Glutamatergic neuron (in vitro differentiated cells): ENCODE data around the gene KCNIP1. TPM values are rescaled to one million over a fixed set of nuclear protein-coding genes. Genes with fewer than 3 reads are reported as not detected.

ENCODE experiments used
- DNase-seq: peaks from one replicate; pipeline ENCODE4 v3.0.0; 2022
- H3K27ac Mint-ChIP-seq: one replicate; pipeline ENCODE4 v1.8.0; 2020; ENCODE audit warnings: mild to moderate bottlenecking, mixed read lengths, inconsistent platforms; ENCODE audit not compliant: unreplicated experiment
- H3K27me3 Mint-ChIP-seq: one replicate; pipeline ENCODE4 v1.8.0; 2020; ENCODE audit warnings: mild to moderate bottlenecking, moderate library complexity, mixed read lengths, inconsistent platforms; ENCODE audit not compliant: unreplicated experiment
- H3K36me3 Mint-ChIP-seq: one replicate; pipeline ENCODE4 v1.8.0; 2020; ENCODE audit warnings: mild to moderate bottlenecking, mixed read lengths, inconsistent platforms; ENCODE audit not compliant: unreplicated experiment
- H3K4me1 Mint-ChIP-seq: one replicate; pipeline ENCODE4 v1.8.0; 2020; ENCODE audit warnings: mild to moderate bottlenecking, low read depth, mixed read lengths, inconsistent platforms; ENCODE audit not compliant: unreplicated experiment
- H3K4me3 Mint-ChIP-seq: one replicate; pipeline ENCODE4 v1.8.0; 2020; ENCODE audit warnings: mild to moderate bottlenecking, mixed read lengths, inconsistent platforms; ENCODE audit not compliant: unreplicated experiment
- H3K9me3 Mint-ChIP-seq: one replicate; pipeline ENCODE4 v1.8.0; 2020; ENCODE audit warnings: mild to moderate bottlenecking, moderate library complexity, mixed read lengths, inconsistent platforms; ENCODE audit not compliant: unreplicated experiment
- CTCF ChIP-seq: fragments of 200-600 bp; sonication (generic); IDR thresholded peaks from one replicate; pipeline ENCODE4 v1.5.0; 2021; ENCODE audit not compliant: partially characterized antibody, unreplicated experiment
- total RNA-seq: library from RNA; stranded (reverse); fragmentation: NEBNext Ultra II Directional; extraction: Animal tissue kit (Norgen Biotek cat#: 25700); gene quantifications from one replicate; pipeline ENCODE4 v1.2.1, GENCODE V29; 2021; ENCODE audit not compliant: unreplicated experiment

The KCNIP1 gene
- total RNA-seq, 1 donor from 2014 or later, result 0.47 TPM

- no peak for TF ChIP-seq CTCF
- H3K27ac Mint-ChIP-seq, result no peak overlapping the region
- peaks cover 2% of the 10 kb centered on the region for H3K9me3 Mint-ChIP-seq
- no peak overlapping the region for H3K4me3 Mint-ChIP-seq
- peaks cover 2% of the 10 kb centered on the region for H3K27me3 Mint-ChIP-seq
- H3K4me1 Mint-ChIP-seq, result no peaks in the 10 kb centered on the region
- H3K36me3 Mint-ChIP-seq, result no peaks in the 10 kb centered on the region
- DNase-seq, result no peak
Observed at GRCh38 chr5:170471551-170472178, 32.2 kb upstream of the KCNIP1 start.

GRCh38 chr5:170473642-170474041 is 30.2 kb upstream of the KCNIP1 start:
- Mint-ChIP-seq H3K27ac (no peak overlapping the region), H3K4me1 (no peaks in the 10 kb centered on the region), H3K4me3 (no peak overlapping the region), H3K36me3 (no peaks in the 10 kb centered on the region), H3K27me3 (peaks cover 2% of the 10 kb centered on the region), H3K9me3 (peaks cover 2% of the 10 kb centered on the region)
- no peak for DNase-seq
- TF ChIP-seq CTCF, result no peak

- H3K4me3 Mint-ChIP-seq, result no peak overlapping the region
- H3K36me3 Mint-ChIP-seq, result no peaks in the 10 kb centered on the region
- no peak for TF ChIP-seq CTCF
- no peak for DNase-seq
- H3K27ac Mint-ChIP-seq, result no peak overlapping the region
- no peaks in the 10 kb centered on the region for H3K4me1 Mint-ChIP-seq
- H3K9me3 Mint-ChIP-seq, result peaks cover 2% of the 10 kb centered on the region
- peaks cover 2% of the 10 kb centered on the region for H3K27me3 Mint-ChIP-seq
Observed at GRCh38 chr5:170474489-170475274, 29.1 kb upstream of the KCNIP1 start.

GRCh38 chr5:170475294-170476000 is 28.4 kb upstream of the KCNIP1 start:
- DNase-seq, result no peak
- Mint-ChIP-seq H3K4me3 (no peak overlapping the region), H3K27me3 (no peaks in the 10 kb centered on the region), H3K36me3 (no peaks in the 10 kb centered on the region), H3K9me3 (peaks cover 2% of the 10 kb centered on the region), H3K27ac (no peak overlapping the region), H3K4me1 (no peaks in the 10 kb centered on the region)
- no peak for TF ChIP-seq CTCF
